ENCODE measurements around the gene ZNRF2. TPM values are rescaled to one million over a fixed set of nuclear protein-coding genes. Genes with fewer than 3 reads are reported as not detected.
A peak's percentile ranks its signal among the peaks of the same experiment; 100 is the strongest.

ZNRF2 gene
- total and polyA plus RNA-seq, 10 of the 15 experiments (the other 5 are each of a cell fraction or from before 2014, with no cell fraction given): 1.2 to 20.4 (median 9.5) TPM

- TF ChIP-seq REST (IDR thresholded peaks at IDR 0.05; ENCODE audit: low read depth, low read length) (no peak), RELA (IDR thresholded peaks at IDR 0.05; ENCODE audit: borderline replicate concordance, partially characterized antibody) (no peak), SP1 (IDR thresholded peaks at IDR 0.05; ENCODE audit: low read depth, low read length) (no peak), RAD21 (IDR thresholded peaks at IDR 0.05; ENCODE audit: insufficient read depth, low read depth, low read length) (no peak), TBL1XR1 (IDR thresholded peaks at IDR 0.05; ENCODE audit: low read depth, low read length) (no peak), KDM1A (IDR thresholded peaks at IDR 0.05; ENCODE audit: borderline replicate concordance) (no peak), PAX8 (IDR thresholded peaks at IDR 0.05) (no peak), RUNX3 (IDR thresholded peaks at IDR 0.05; ENCODE audit: low read length) (peak; percentile 99), KLF5 (IDR thresholded peaks at IDR 0.05; ENCODE audit: partially characterized antibody) (no peak), HSF1 (IDR thresholded peaks at IDR 0.05; ENCODE audit: low read depth, low read length) (no peak), ZBTB40 (IDR thresholded peaks at IDR 0.05; ENCODE audit: borderline replicate concordance) (no peak), CBFB (IDR thresholded peaks at IDR 0.05; ENCODE audit: low read depth) (peak; percentile 94), BACH1 (IDR thresholded peaks at IDR 0.05; ENCODE audit: borderline replicate concordance) (no peak), NFXL1 (IDR thresholded peaks at IDR 0.05; ENCODE audit: borderline replicate concordance) (no peak), RELB (IDR thresholded peaks at IDR 0.05; ENCODE audit: low read depth) (peak; percentile 72; the same call in 1 of the 2 replicates), IRF5 (IDR thresholded peaks at IDR 0.05; ENCODE audit: borderline replicate concordance) (no peak), SRF (IDR thresholded peaks at IDR 0.05; ENCODE audit: low read depth in 2 of 2, low read length in 2 of 2) (no peak)
Observed at GRCh38 chr7:30330134-30331111, 46.0 kb downstream of the ZNRF2 start (continued).

All from GM12878 (cell line).